ENCODE results near the gene FAM149B1.
A peak's percentile ranks its signal among the peaks of the same experiment; 100 is the strongest.

The FAM149B1 gene

GRCh38 chr10:73229567-73229966, 61.6 kb downstream of the FAM149B1 start:
- no peaks in the 10 kb centered on the region for H3K4me1 ChIP-seq (ENCODE audit: control insufficient read depth, insufficient read depth, low read length, unreplicated experiment)
- no peaks in the 10 kb centered on the region for H3K27me3 ChIP-seq (ENCODE audit: insufficient read depth, low read length)
- H3K4me3 ChIP-seq (ENCODE audit: low read depth, low read length): no peak overlapping the region
- H3K27ac ChIP-seq (ENCODE audit: low read depth, low read length): no peak overlapping the region
- peaks cover 11% of the 10 kb centered on the region; the same call in 1 of the 2 replicates for H3K36me3 ChIP-seq (ENCODE audit: insufficient read depth, low read length)
- H3K79me2 ChIP-seq (ENCODE audit: control insufficient read depth, insufficient read depth, low read length, unreplicated experiment): no peaks in the 10 kb centered on the region
- no peak overlapping the region for H2AFZ ChIP-seq (ENCODE audit: low read length, unreplicated experiment)

DNA sequence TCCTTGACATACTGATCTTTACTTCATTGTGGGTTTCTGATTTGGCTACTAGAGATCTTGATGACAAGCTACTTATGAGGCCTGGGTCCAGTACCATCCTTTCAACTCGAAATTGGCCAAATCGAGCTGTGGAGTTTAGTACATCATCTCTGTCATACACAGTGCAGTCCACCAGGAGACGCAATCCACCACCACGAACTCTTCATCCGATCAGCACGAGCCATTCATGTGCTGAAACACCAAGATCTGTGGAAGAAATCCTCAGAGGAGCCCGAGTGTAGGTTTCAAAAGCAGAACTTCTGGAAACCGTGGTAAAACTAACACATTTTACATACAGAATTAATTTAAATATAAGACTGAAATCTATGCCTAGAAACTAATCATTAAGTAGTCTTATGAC, 65.0 kb downstream of the FAM149B1 start:
- Histone ChIP-seq H2AFZ (ENCODE audit: low read length, unreplicated experiment) (no peak overlapping the region), H3K4me1 (ENCODE audit: control insufficient read depth, insufficient read depth, low read length, unreplicated experiment) (no peaks in the 10 kb centered on the region), H3K4me3 (ENCODE audit: low read depth, low read length) (no peak overlapping the region), H3K79me2 (ENCODE audit: control insufficient read depth, insufficient read depth, low read length, unreplicated experiment) (no peaks in the 10 kb centered on the region), H3K36me3 (ENCODE audit: insufficient read depth, low read length) (0 out of 2 replicates have a peak, but pooled peaks cover 8% of the 10 kb centered on the region), H3K27me3 (ENCODE audit: insufficient read depth, low read length) (no peaks in the 10 kb centered on the region), H3K27ac (ENCODE audit: low read depth, low read length) (no peak overlapping the region)

- no peak overlapping the region for H3K4me3 ChIP-seq (ENCODE audit: low read depth, low read length)
- H2AFZ ChIP-seq (ENCODE audit: low read length, unreplicated experiment): no peak overlapping the region
- H3K27me3 ChIP-seq (ENCODE audit: insufficient read depth, low read length): no peaks in the 10 kb centered on the region
- H3K27ac ChIP-seq (ENCODE audit: low read depth, low read length): no peak overlapping the region
- H3K36me3 ChIP-seq (ENCODE audit: insufficient read depth, low read length): 0 out of 2 replicates have a peak, but pooled peaks cover 10% of the 10 kb centered on the region
- H3K79me2 ChIP-seq (ENCODE audit: control insufficient read depth, insufficient read depth, low read length, unreplicated experiment): no peaks in the 10 kb centered on the region
- H3K4me1 ChIP-seq (ENCODE audit: control insufficient read depth, insufficient read depth, low read length, unreplicated experiment): no peaks in the 10 kb centered on the region
Measured at GRCh38 chr10:73233883-73234282, 66.0 kb downstream of the FAM149B1 start.

DNA sequence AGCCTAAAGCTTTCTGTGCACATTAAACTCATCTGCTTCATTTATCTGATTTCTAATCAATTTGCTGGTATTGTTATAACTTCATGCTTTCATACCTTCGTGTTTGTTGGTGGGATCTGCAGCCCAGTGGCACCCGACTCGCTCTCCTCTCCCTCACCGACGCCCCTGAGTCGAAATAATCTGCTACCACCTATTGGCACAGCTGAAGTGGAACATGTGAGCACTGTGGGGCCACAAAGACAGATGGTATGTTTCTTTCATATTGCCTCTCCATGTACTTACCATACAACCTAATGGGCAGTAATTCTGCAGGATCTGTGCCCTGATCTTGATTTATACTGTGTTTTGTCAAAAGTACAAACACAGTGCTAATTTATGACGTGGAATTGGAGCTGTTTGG, 66.8 kb downstream of the FAM149B1 start:
- peaks cover 13% of the 10 kb centered on the region; the same call in 1 of the 2 replicates for H3K36me3 ChIP-seq (ENCODE audit: insufficient read depth, low read length)

GRCh38 chr10:73238990-73239566, 71.2 kb downstream of the FAM149B1 start:
- no peak overlapping the region for H3K4me3 ChIP-seq (ENCODE audit: low read depth, low read length)
- H3K4me1 ChIP-seq (ENCODE audit: control insufficient read depth, insufficient read depth, low read length, unreplicated experiment): peaks cover 4% of the 10 kb centered on the region
- H3K27me3 ChIP-seq (ENCODE audit: insufficient read depth, low read length): no peaks in the 10 kb centered on the region
- H3K36me3 ChIP-seq (ENCODE audit: insufficient read depth, low read length): peaks cover 27% of the 10 kb centered on the region
- H2AFZ ChIP-seq (ENCODE audit: low read length, unreplicated experiment): no peak overlapping the region
- no peak overlapping the region for H3K27ac ChIP-seq (ENCODE audit: low read depth, low read length)
- peaks cover 13% of the 10 kb centered on the region for H3K79me2 ChIP-seq (ENCODE audit: control insufficient read depth, insufficient read depth, low read length, unreplicated experiment)

More for the DNA sequence above, 66.8 kb downstream of the FAM149B1 start:
- Histone ChIP-seq H3K4me1 (ENCODE audit: control insufficient read depth, insufficient read depth, low read length, unreplicated experiment) (no peaks in the 10 kb centered on the region), H2AFZ (ENCODE audit: low read length, unreplicated experiment) (no peak overlapping the region), H3K4me3 (ENCODE audit: low read depth, low read length) (no peak overlapping the region), H3K27me3 (ENCODE audit: insufficient read depth, low read length) (no peaks in the 10 kb centered on the region), H3K27ac (ENCODE audit: low read depth, low read length) (no peak overlapping the region), H3K79me2 (ENCODE audit: control insufficient read depth, insufficient read depth, low read length, unreplicated experiment) (no peaks in the 10 kb centered on the region)

- Histone ChIP-seq H3K36me3 (ENCODE audit: insufficient read depth, low read length) (peaks cover 29% of the 10 kb centered on the region), H3K27me3 (ENCODE audit: insufficient read depth, low read length) (no peaks in the 10 kb centered on the region), H2AFZ (ENCODE audit: low read length, unreplicated experiment) (no peak overlapping the region), H3K4me1 (ENCODE audit: control insufficient read depth, insufficient read depth, low read length, unreplicated experiment) (peaks cover 12% of the 10 kb centered on the region), H3K79me2 (ENCODE audit: control insufficient read depth, insufficient read depth, low read length, unreplicated experiment) (peaks cover 22% of the 10 kb centered on the region), H3K27ac (ENCODE audit: low read depth, low read length) (no peak overlapping the region), H3K4me3 (ENCODE audit: low read depth, low read length) (no peak overlapping the region)
Measured at GRCh38 chr10:73239908-73240307, 72.0 kb downstream of the FAM149B1 start.

GRCh38 chr10:73244866-73245477, 77.1 kb downstream of the FAM149B1 start:
- H2AFZ ChIP-seq (ENCODE audit: low read length, unreplicated experiment): no peak overlapping the region
- H3K4me3 ChIP-seq (ENCODE audit: low read depth, low read length): peak overlapping the region; percentile 79
- no peak overlapping the region for H3K27ac ChIP-seq (ENCODE audit: low read depth, low read length)
- H3K79me2 ChIP-seq (ENCODE audit: control insufficient read depth, insufficient read depth, low read length, unreplicated experiment): peaks cover 48% of the 10 kb centered on the region
- H3K36me3 ChIP-seq (ENCODE audit: insufficient read depth, low read length): peaks cover 22% of the 10 kb centered on the region
- H3K27me3 ChIP-seq (ENCODE audit: insufficient read depth, low read length): no peaks in the 10 kb centered on the region
- peaks cover 23% of the 10 kb centered on the region for H3K4me1 ChIP-seq (ENCODE audit: control insufficient read depth, insufficient read depth, low read length, unreplicated experiment)

DNA sequence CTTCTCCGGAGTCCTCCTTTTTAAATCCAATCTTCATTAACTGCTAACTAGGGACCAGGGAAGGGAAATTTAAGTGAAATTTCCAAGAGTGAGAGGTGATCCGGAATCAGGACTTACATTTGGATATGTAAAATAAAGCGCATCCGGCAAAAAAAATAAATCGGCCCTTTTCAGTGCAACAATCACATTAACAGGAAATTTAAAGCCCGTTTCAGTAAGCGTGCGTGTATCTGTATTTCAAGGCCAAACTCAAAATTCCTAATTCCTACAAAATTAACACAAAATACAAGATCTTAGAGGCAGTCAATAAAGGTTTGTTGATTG, 78.4 kb downstream of the FAM149B1 start:
- H3K4me1 ChIP-seq (ENCODE audit: control insufficient read depth, insufficient read depth, low read length, unreplicated experiment): peaks cover 32% of the 10 kb centered on the region
- peaks cover 20% of the 10 kb centered on the region for H3K36me3 ChIP-seq (ENCODE audit: insufficient read depth, low read length)
- no peaks in the 10 kb centered on the region for H3K27me3 ChIP-seq (ENCODE audit: insufficient read depth, low read length)
- H3K79me2 ChIP-seq (ENCODE audit: control insufficient read depth, insufficient read depth, low read length, unreplicated experiment): peaks cover 53% of the 10 kb centered on the region
- H3K4me3 ChIP-seq (ENCODE audit: low read depth, low read length): peak overlapping the region; percentile 79
- peak overlapping the region; percentile 20 for H2AFZ ChIP-seq (ENCODE audit: low read length, unreplicated experiment)
- H3K27ac ChIP-seq (ENCODE audit: low read depth, low read length): peak overlapping the region; percentile 91

DNA sequence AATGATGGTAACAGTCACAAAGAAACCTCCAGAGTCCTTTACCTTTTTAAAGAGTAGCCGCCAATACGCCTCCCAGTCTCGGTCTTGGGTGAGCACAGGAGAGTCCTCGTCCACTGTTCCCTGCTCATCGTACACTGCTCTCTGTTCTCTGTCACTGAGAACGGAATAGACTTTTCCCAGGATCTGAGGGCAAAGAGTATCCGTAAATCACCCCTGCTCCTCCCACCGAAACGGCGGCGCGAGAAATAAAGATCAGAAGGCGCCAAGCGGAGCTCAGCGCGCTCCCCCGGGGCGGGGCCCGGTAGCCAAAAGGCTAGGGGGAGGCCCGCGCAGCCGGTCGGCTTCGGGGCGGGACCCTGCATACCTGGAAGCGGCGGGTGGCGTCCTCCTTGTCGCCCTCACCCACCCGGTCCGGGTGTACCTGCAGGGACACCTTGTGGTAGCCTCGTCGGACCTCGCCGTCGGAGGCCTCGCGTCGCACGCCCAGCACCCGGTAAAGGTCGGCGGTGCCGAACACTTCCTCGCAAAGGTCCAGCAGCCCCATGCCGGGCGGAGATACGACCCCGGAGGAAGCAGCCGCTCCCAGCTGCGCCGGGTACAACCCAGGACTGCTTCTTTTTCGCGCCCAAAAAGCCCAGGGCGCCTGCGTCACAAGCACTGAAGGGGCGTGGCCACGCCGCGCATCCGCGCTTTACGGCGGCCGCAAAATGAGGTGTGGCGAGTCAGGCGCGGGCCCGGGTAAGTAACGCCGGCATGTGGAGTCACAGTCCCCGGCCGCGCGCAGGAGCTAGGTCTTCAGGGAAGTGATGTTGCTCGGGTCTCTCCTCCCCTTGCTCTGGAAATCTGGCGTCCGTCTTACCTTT, 79.0 kb downstream of the FAM149B1 start, which contains the start of gene DNAJC9:
Gene DNAJC9, minus strand, starts transcription at position 610 of the 863 bp plus-strand sequence. Its CDS starts 66 bp downstream, at position 544.
- Histone ChIP-seq H3K36me3 (ENCODE audit: insufficient read depth, low read length) (peaks cover 15% of the 10 kb centered on the region), H3K27me3 (ENCODE audit: insufficient read depth, low read length) (no peaks in the 10 kb centered on the region), H3K27ac (ENCODE audit: low read depth, low read length) (peak within 1 kb of the TSS; percentile 91), H3K79me2 (ENCODE audit: control insufficient read depth, insufficient read depth, low read length, unreplicated experiment) (peaks cover 58% of the 10 kb centered on the region), H2AFZ (ENCODE audit: low read length, unreplicated experiment) (peak within 1 kb of the TSS; percentile 73), H3K4me1 (ENCODE audit: control insufficient read depth, insufficient read depth, low read length, unreplicated experiment) (peaks cover 35% of the 10 kb centered on the region), H3K4me3 (ENCODE audit: low read depth, low read length) (peak within 1 kb of the TSS; percentile 79)

DNA sequence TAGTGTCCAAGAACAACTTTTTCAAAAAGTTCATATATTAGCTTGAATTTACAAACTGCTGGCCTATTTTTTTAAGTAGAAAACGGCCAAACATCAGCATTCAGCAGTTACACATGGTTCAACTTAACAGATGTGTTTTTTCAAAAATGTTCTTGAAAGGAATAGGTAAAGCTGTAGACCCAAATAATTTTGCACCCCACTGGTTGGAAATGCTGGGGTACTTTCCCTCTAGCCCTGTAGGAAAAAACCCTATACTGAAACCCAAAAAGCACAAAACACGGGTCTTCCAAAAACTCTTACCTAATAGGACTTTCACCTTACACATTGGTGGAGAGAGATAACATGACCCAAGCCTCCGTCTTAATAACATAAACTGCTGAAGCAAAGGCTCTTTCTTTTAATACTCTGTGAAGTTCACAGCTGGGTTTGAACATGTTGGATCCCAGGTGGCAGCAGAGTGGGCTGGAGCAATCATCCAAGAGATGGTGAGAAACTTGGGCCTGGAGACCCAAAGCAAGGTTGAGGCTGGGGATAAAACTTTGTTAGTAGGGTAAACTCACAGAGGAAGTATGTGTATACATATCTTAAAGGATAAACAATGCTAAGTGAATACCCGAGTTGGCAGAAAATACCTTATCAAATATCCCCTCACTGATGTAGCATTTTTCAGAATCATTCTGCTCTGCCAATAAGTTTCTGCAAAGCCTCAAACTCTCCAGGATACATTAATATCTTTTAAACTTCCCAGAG, 79.8 kb downstream of the FAM149B1 start:
- peaks cover 65% of the 10 kb centered on the region for H3K79me2 ChIP-seq (ENCODE audit: control insufficient read depth, insufficient read depth, low read length, unreplicated experiment)
- H3K36me3 ChIP-seq (ENCODE audit: insufficient read depth, low read length): peaks cover 15% of the 10 kb centered on the region
- H3K4me1 ChIP-seq (ENCODE audit: control insufficient read depth, insufficient read depth, low read length, unreplicated experiment): peaks cover 35% of the 10 kb centered on the region
- no peaks in the 10 kb centered on the region for H3K27me3 ChIP-seq (ENCODE audit: insufficient read depth, low read length)
- peak overlapping the region; percentile 79 for H3K4me3 ChIP-seq (ENCODE audit: low read depth, low read length)
- peak overlapping the region; percentile 91 for H3K27ac ChIP-seq (ENCODE audit: low read depth, low read length)
- no peak overlapping the region for H2AFZ ChIP-seq (ENCODE audit: low read length, unreplicated experiment)
